Neural cell (in vitro differentiated cells): ENCODE measurements around the gene FUT1. TPM values are rescaled to one million over a fixed set of nuclear protein-coding genes. Genes with fewer than 3 reads are reported as not detected.
A peak's percentile ranks its signal among the peaks of the same experiment; 100 is the strongest.

Experiments
- H2AFZ ChIP-seq: fragments of 200-600, 300-800 bp; sonication (generic), shearing (Covaris generic); 2 replicates; pipeline ENCODE4 v1.6.0; 2014; ENCODE audit warnings: low read depth, mild to moderate bottlenecking, antibody characterized with exemption, low read length, moderate library complexity
- H3F3A ChIP-seq: fragments of 200-600 bp; shearing (Covaris generic); 2 replicates; pipeline ENCODE4 v1.6.1; 2016; ENCODE audit warnings: mild to moderate bottlenecking, moderate library complexity, mixed read lengths, antibody characterized with exemption, low read length; ENCODE audit not compliant: insufficient read depth, poor library complexity, severe bottlenecking
- H3K27ac ChIP-seq: fragments of 200-600, 300-800 bp; sonication (generic), shearing (Covaris generic); 2 replicates; pipeline ENCODE4 v1.5.1; 2014; ENCODE audit warnings: mild to moderate bottlenecking, low read length, moderate library complexity
- H3K27me3 ChIP-seq: fragments of 300-800, 200-600 bp; sonication (generic), shearing (Covaris generic); 2 replicates; pipeline ENCODE4 v1.6.0; 2014; ENCODE audit warnings: mild to moderate bottlenecking, low read depth, low read length, moderate library complexity; ENCODE audit not compliant: insufficient read depth
- H3K36me3 ChIP-seq: fragments of 300-800, 200-600 bp; sonication (generic), shearing (Covaris generic); 2 replicates; pipeline ENCODE4 v1.5.1; 2014; ENCODE audit warnings: mild to moderate bottlenecking, antibody characterized with exemption, low read length, moderate library complexity; ENCODE audit not compliant: insufficient read depth
- H3K4me2 ChIP-seq: fragments of 300-800, 200-600 bp; sonication (generic), shearing (Covaris generic); 2 replicates; pipeline ENCODE4 v1.6.0; 2014; ENCODE audit warnings: mild to moderate bottlenecking, low read length
- H3K4me3 ChIP-seq: fragments of 300-800, 200-600 bp; sonication (generic), shearing (Covaris generic); 2 replicates; pipeline ENCODE4 v1.5.1; 2014; ENCODE audit warnings: mild to moderate bottlenecking, low read length, moderate library complexity
- H3K79me2 ChIP-seq: fragments of 200-600 bp; shearing (Covaris generic); replicated peaks from 2 replicates; pipeline ENCODE4 v1.6.0; 2014; ENCODE audit warnings: mild to moderate bottlenecking, low read length, moderate library complexity; ENCODE audit not compliant: insufficient read depth
- H3K9ac ChIP-seq: fragments of 300-800, 200-600 bp; sonication (generic), shearing (Covaris generic); 2 replicates; pipeline ENCODE4 v1.6.1; 2016; ENCODE audit warnings: mild to moderate bottlenecking, low read length, mixed read lengths
- H3K9me2 ChIP-seq: fragments of 200-600 bp; shearing (Covaris generic); 2 replicates; pipeline ENCODE4 v1.6.1; 2016; ENCODE audit warnings: mild to moderate bottlenecking, low read length, mixed read lengths; ENCODE audit not compliant: insufficient read depth
- H3K9me3 ChIP-seq: fragments of 200-600, 300-800 bp; sonication (generic), shearing (Covaris generic); 2 replicates; pipeline ENCODE4 v1.6.1; 2016; ENCODE audit warnings: mild to moderate bottlenecking, mixed run types, low read length, moderate library complexity, mixed read lengths
- H4K20me1 ChIP-seq: fragments of 200-600 bp; shearing (Covaris generic); 2 replicates; pipeline ENCODE4 v1.6.1; 2016; ENCODE audit warnings: mild to moderate bottlenecking, mixed run types; ENCODE audit not compliant: insufficient read depth
- EP300 ChIP-seq: fragments of 450-650 bp; conservative IDR thresholded peaks from 2 replicates; pipeline ENCODE4 v1.6.1; 2014; ENCODE audit warnings: antibody characterized with exemption, mild to moderate bottlenecking, moderate library complexity; ENCODE audit not compliant: poor library complexity, severe bottlenecking
- EZH2 ChIP-seq: fragments of 200-600, 300-800 bp; shearing (Covaris generic), sonication (generic); IDR thresholded peaks from 2 replicates; pipeline ENCODE4 v1.6.1; 2014; ENCODE audit warnings: antibody characterized with exemption, low read length, borderline replicate concordance, mild to moderate bottlenecking; ENCODE audit not compliant: insufficient read depth, poor library complexity, severe bottlenecking
- MXI1 ChIP-seq: fragments of 450-650 bp; conservative IDR thresholded peaks from 2 replicates; pipeline ENCODE4 v1.6.1; 2014; ENCODE audit warnings: antibody characterized with exemption, mild to moderate bottlenecking; ENCODE audit not compliant: poor library complexity, severe bottlenecking
- POLR2AphosphoS5 ChIP-seq: IDR thresholded peaks from 2 replicates; pipeline ENCODE4 v1.6.1; 2012
- RAD21 ChIP-seq: fragments of 450-650 bp; conservative IDR thresholded peaks from 2 replicates; pipeline ENCODE4 v1.6.1; 2014; ENCODE audit warnings: antibody characterized with exemption, mild to moderate bottlenecking, moderate library complexity
- SMC3 ChIP-seq: fragments of 450-650 bp; conservative IDR thresholded peaks from 2 replicates; pipeline ENCODE4 v1.6.1; 2014; ENCODE audit warnings: antibody characterized with exemption, mild to moderate bottlenecking, moderate library complexity; ENCODE audit not compliant: poor library complexity
- TAF1 ChIP-seq: IDR thresholded peaks from 2 replicates; pipeline ENCODE4 v1.6.1; 2012; ENCODE audit warnings: low read depth
- polyA plus RNA-seq: library from polyadenylated mRNA; depleted of rRNA; stranded (reverse); fragments of >200 nt; gene quantifications from 2 replicates; pipeline ENCODE4 v1.2.3, GENCODE V29; 2014
- TF ChIP-seq, protein P1 (sequence below): IDR thresholded peaks from 2 replicates; pipeline ENCODE4 v1.6.1; 2012; ENCODE audit warnings: borderline replicate concordance
- TF ChIP-seq, protein P2 (sequence below): fragments of 450-650 bp; IDR thresholded peaks from 2 replicates; pipeline ENCODE4 v1.5.1; 2014; ENCODE audit warnings: antibody characterized with exemption, mild to moderate bottlenecking, moderate library complexity; ENCODE audit not compliant: poor library complexity, severe bottlenecking

Gene FUT1
- polyA plus RNA-seq, 1 donor from 2014 or later: 0.15 TPM

DNA sequence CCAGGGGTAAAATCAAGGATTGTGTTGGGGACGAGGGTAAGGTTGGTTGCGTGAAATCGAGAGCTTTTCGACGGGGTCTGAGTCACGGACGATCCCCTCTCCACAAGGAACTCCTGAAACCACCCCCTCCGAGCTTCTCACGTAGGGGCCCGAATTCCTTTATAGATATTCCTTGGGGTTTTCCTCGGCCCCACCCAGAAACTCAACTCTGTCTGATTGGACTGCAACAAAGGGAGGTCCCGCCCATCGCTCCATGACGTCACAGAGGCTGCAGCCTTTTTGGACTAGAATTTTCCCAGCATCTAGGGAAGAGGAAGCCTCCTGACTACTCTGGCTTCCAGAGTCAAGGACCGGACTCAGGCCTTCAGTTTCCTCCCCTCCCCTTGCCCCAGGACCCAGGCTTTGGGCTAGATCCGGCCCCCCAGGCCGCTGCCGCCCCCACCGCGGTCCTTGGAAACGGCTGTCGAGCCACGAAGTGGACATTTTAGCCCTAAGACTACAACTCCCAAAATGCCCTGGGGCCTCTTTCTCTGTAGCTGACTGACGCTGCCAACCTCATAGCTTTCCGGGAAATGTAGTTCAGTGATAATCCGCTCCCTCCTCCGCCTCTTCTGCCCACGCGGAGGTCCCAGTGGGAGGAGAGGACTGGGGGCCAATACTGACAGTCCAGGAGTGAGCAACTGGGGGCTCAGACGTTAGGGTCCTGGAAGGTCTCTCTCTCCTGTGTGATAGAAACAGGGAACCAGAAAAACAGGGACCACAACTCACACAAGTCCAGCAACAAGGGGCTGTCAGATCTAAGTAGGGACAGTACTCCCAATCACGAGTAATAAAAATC, 5.5 kb downstream of the FUT1 start, which contains the start of gene IZUMO1:
Gene IZUMO1, minus strand, starts transcription at position 172 of the 838 bp plus-strand sequence. CDS start 1,050 bp downstream, outside the sequence.
- Histone ChIP-seq H3K36me3 (no peaks in the 10 kb centered on the region), H3K9ac (peak within 1 kb of the TSS; percentile 46), H3K27me3 (peaks cover 9% of the 10 kb centered on the region), H3K4me2 (no peak within 1 kb of the TSS), H3K4me3 (peak within 1 kb of the TSS; percentile 57), H4K20me1 (no peaks in the 10 kb centered on the region), H3F3A (no peaks in the 10 kb centered on the region), H2AFZ (no peak within 1 kb of the TSS), H3K79me2 (no peaks in the 10 kb centered on the region), H3K9me2 (no peaks in the 10 kb centered on the region), H3K27ac (no peak within 1 kb of the TSS), H3K9me3 (no peaks in the 10 kb centered on the region)
- TF ChIP-seq MXI1: no peak
- TF ChIP-seq POLR2AphosphoS5: no peak
- TF ChIP-seq EZH2: no peak
- TF ChIP-seq, protein P1, sequence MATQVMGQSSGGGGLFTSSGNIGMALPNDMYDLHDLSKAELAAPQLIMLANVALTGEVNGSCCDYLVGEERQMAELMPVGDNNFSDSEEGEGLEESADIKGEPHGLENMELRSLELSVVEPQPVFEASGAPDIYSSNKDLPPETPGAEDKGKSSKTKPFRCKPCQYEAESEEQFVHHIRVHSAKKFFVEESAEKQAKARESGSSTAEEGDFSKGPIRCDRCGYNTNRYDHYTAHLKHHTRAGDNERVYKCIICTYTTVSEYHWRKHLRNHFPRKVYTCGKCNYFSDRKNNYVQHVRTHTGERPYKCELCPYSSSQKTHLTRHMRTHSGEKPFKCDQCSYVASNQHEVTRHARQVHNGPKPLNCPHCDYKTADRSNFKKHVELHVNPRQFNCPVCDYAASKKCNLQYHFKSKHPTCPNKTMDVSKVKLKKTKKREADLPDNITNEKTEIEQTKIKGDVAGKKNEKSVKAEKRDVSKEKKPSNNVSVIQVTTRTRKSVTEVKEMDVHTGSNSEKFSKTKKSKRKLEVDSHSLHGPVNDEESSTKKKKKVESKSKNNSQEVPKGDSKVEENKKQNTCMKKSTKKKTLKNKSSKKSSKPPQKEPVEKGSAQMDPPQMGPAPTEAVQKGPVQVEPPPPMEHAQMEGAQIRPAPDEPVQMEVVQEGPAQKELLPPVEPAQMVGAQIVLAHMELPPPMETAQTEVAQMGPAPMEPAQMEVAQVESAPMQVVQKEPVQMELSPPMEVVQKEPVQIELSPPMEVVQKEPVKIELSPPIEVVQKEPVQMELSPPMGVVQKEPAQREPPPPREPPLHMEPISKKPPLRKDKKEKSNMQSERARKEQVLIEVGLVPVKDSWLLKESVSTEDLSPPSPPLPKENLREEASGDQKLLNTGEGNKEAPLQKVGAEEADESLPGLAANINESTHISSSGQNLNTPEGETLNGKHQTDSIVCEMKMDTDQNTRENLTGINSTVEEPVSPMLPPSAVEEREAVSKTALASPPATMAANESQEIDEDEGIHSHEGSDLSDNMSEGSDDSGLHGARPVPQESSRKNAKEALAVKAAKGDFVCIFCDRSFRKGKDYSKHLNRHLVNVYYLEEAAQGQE: no peak
- TF ChIP-seq RAD21: no peak

DNA sequence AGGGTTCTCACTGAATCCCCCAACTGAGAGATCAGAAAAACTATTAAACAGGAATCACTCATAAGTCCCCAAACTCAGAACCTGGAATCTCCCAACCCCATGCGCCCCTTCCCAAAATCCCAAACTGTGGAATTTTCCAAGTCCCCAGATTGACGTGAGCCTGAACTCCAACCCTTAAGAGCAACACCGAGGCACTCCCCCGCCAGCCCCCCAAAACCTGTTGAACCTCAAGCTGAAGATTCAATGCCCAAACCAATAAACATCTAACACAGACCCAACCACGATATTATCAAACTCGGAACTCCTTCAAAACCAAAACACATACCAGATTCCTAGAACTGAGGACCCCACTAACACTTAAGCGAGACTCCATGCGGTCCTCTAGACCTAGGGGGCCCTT, 6.3 kb downstream of the FUT1 start:
- Histone ChIP-seq H3K36me3 (no peaks in the 10 kb centered on the region), H3F3A (no peaks in the 10 kb centered on the region), H3K4me3 (no peak overlapping the region), H4K20me1 (no peaks in the 10 kb centered on the region), H3K9ac (no peak overlapping the region), H3K9me2 (no peaks in the 10 kb centered on the region), H2AFZ (no peak overlapping the region), H3K27ac (no peak overlapping the region), H3K9me3 (no peaks in the 10 kb centered on the region), H3K27me3 (peaks cover under 1% of the 10 kb centered on the region), H3K79me2 (no peaks in the 10 kb centered on the region), H3K4me2 (no peak overlapping the region)
- TF ChIP-seq, protein P1: no peak
- TF ChIP-seq EP300 (no peak), SMC3 (no peak), POLR2AphosphoS5 (no peak), MXI1 (no peak), TAF1 (no peak), RAD21 (no peak), EZH2 (no peak)
- TF ChIP-seq, protein P2, sequence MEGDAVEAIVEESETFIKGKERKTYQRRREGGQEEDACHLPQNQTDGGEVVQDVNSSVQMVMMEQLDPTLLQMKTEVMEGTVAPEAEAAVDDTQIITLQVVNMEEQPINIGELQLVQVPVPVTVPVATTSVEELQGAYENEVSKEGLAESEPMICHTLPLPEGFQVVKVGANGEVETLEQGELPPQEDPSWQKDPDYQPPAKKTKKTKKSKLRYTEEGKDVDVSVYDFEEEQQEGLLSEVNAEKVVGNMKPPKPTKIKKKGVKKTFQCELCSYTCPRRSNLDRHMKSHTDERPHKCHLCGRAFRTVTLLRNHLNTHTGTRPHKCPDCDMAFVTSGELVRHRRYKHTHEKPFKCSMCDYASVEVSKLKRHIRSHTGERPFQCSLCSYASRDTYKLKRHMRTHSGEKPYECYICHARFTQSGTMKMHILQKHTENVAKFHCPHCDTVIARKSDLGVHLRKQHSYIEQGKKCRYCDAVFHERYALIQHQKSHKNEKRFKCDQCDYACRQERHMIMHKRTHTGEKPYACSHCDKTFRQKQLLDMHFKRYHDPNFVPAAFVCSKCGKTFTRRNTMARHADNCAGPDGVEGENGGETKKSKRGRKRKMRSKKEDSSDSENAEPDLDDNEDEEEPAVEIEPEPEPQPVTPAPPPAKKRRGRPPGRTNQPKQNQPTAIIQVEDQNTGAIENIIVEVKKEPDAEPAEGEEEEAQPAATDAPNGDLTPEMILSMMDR: no peak
